ENCODE results near the gene LYPD6B. TPM values are rescaled to one million over a fixed set of nuclear protein-coding genes. Genes with fewer than 3 reads are reported as not detected.

The LYPD6B gene, protein sequence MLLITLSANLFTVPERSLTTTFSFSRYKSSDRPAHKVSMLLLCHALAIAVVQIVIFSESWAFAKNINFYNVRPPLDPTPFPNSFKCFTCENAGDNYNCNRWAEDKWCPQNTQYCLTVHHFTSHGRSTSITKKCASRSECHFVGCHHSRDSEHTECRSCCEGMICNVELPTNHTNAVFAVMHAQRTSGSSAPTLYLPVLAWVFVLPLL
- total RNA-seq (1 to 10 TPM in 1 of 5 experiments, under 1 TPM in 1, not detected in 3; 0.37 to 1.7 TPM), polyA plus RNA-seq (not detected), total RNA-seq (not detected)

GRCh38 chr2:149038442-149039212 is at the start of gene LYPD6B:
TSS of gene LYPD6B (plus strand) at chr2:149038699. CDS start at chr2:149130949, 92,250 bp downstream.
- DNase-seq (no peak), ATAC-seq (peak; percentile 56)
- Histone ChIP-seq H3K4me3 (ENCODE audit: low read length) (no peak within 1 kb of the TSS), H3K9me3 (ENCODE audit: control insufficient read depth in 2 of 3, low read length in 3 of 3) (no peaks in the 10 kb centered on the region), H3K36me3 (ENCODE audit: control insufficient read depth in 2 of 3, insufficient read depth in 3 of 3, low read length in 3 of 3) (no peaks in the 10 kb centered on the region), H3K27ac (ENCODE audit: low read depth, low read length) (no peak within 1 kb of the TSS), H3K27me3 (ENCODE audit: control insufficient read depth in 2 of 2, insufficient read depth in 2 of 2, low read length in 2 of 2) (peaks cover 0 to 5% of the 10 kb centered on the region in 2 donors), H3K4me1 (ENCODE audit: control insufficient read depth in 2 of 2, insufficient read depth in 2 of 2, low read length in 2 of 2) (no peaks in the 10 kb centered on the region)
- Mint-ChIP-seq H3K27ac (no peak within 1 kb of the TSS), H3K4me3 (peak within 1 kb of the TSS in 7 of 10 donors; percentile 9 to 71 (median 55)), H3K4me1 (peaks cover 0 to 10% (median 0%) of the 10 kb centered on the region in 7 donors), H3K27me3 (peaks cover 49 to 69% (median 64%) of the 10 kb centered on the region in 5 donors), H3K36me3 (no peaks in the 10 kb centered on the region), H3K9me3 (peaks cover 0 to 5% (median 0%) of the 10 kb centered on the region in 11 donors)
- intact Hi-C loops (cut with micrococcal nuclease) = no loop called here
- CTCF ChIA-PET = no interaction called here
- POLR2A ChIA-PET = no interaction called here

GRCh38 chr2:148989882-148990493 is 48.5 kb upstream of the LYPD6B start:
- ATAC-seq = peak; percentile 86
- no peak overlapping the region for H3K27ac Mint-ChIP-seq
- Histone ChIP-seq H3K27ac (ENCODE audit: low read depth, low read length) (no peak overlapping the region), H3K9me3 (ENCODE audit: control insufficient read depth in 2 of 3, low read length in 3 of 3) (no peaks in the 10 kb centered on the region), H3K36me3 (ENCODE audit: control insufficient read depth in 2 of 3, insufficient read depth in 3 of 3, low read length in 3 of 3) (no peaks in the 10 kb centered on the region), H3K27me3 (ENCODE audit: control insufficient read depth in 2 of 2, insufficient read depth in 2 of 2, low read length in 2 of 2) (no peaks in the 10 kb centered on the region), H3K4me3 (ENCODE audit: low read length) (no peak overlapping the region), H3K4me1 (ENCODE audit: control insufficient read depth in 2 of 2, insufficient read depth in 2 of 2, low read length in 2 of 2) (no peaks in the 10 kb centered on the region)
- peak in 8 of 9 donors; percentile 28 to 65 (median 56) for DNase-seq
- no peaks in the 10 kb centered on the region for H3K9me3 Mint-ChIP-seq
- H3K36me3 Mint-ChIP-seq = peaks cover 0 to 6% (median 1%) of the 10 kb centered on the region in 5 donors
- CTCF ChIA-PET = interaction anchor here (0.7 to 4.3 kb wide), 7 partner anchors 16 to 1057 kb away, joined by 3 to 16 read pairs (median 4); no protein-coding TSS in a partner anchor
- no peak overlapping the region for H3K4me3 Mint-ChIP-seq
- POLR2A ChIA-PET = no interaction called here
- no peaks in the 10 kb centered on the region for H3K27me3 Mint-ChIP-seq
- H3K4me1 Mint-ChIP-seq = peaks cover 0 to 4% (median 4%) of the 10 kb centered on the region in 7 donors
- intact Hi-C loops (cut with micrococcal nuclease) = loop anchor here (1.0 to 5.0 kb wide), 12 partner anchors 63 to 1053 kb away; partner anchors contain the start of genes EPC2 (in 1 of the 2), KIF5C (in 1 of the 2) and ORC4 (in 1 of the 2)

- H3K27ac ChIP-seq (ENCODE audit: low read depth, low read length) = no peak overlapping the region
- Mint-ChIP-seq H3K27me3 (no peaks in the 10 kb centered on the region), H3K36me3 (peaks cover 0 to 10% (median 5%) of the 10 kb centered on the region in 5 donors), H3K27ac (no peak overlapping the region), H3K4me3 (no peak overlapping the region), H3K9me3 (no peaks in the 10 kb centered on the region), H3K4me1 (peaks cover 0 to 4% (median 4%) of the 10 kb centered on the region in 7 donors)
- intact Hi-C loops (cut with micrococcal nuclease) = loop anchor here (1.0 kb wide), 9 partner anchors 64 to 1054 kb away; partner anchors contain the start of genes EPC2 (in 1 of the 2) and ORC4 (in 1 of the 2)
- H3K4me1 ChIP-seq (ENCODE audit: control insufficient read depth in 2 of 2, insufficient read depth in 2 of 2, low read length in 2 of 2) = no peaks in the 10 kb centered on the region
- DNase-seq = no peak
- H3K36me3 ChIP-seq (ENCODE audit: control insufficient read depth in 2 of 3, insufficient read depth in 3 of 3, low read length in 3 of 3) = no peaks in the 10 kb centered on the region
- no peak for ATAC-seq
- H3K9me3 ChIP-seq (ENCODE audit: control insufficient read depth in 2 of 3, low read length in 3 of 3) = no peaks in the 10 kb centered on the region
- ChIA-PET CTCF (interaction anchor here (1.1 to 4.3 kb wide), 5 partner anchors 9 to 1055 kb away, joined by 3 to 16 read pairs (median 9); no protein-coding TSS in a partner anchor), POLR2A (no interaction called here)
- H3K4me3 ChIP-seq (ENCODE audit: low read length) = no peak overlapping the region
- no peaks in the 10 kb centered on the region for H3K27me3 ChIP-seq (ENCODE audit: control insufficient read depth in 2 of 2, insufficient read depth in 2 of 2, low read length in 2 of 2)
Observed at GRCh38 chr2:148990968-148991367, 47.5 kb upstream of the LYPD6B start.

DNA sequence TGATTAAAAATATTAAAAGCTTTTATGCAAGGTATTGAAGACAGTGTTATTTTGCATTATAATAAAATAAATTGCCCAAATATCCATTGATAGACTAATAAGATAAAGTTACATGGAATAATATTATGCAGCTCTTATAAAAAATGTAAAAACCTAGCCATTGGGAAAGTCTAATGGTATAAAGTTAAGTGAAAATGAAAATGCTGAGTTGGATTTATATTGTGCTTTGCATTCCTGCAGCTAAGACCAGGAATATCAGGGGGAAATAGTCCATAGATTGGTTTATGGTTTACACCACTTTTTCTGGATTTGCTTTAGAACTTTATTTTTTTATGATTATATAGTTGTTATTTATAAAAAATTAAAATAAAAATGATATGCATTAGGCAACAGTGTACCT is 46.1 kb upstream of the LYPD6B start:
- H3K27ac Mint-ChIP-seq = no peak overlapping the region
- no peak overlapping the region for H3K27ac ChIP-seq (ENCODE audit: low read depth, low read length)
- H3K27me3 ChIP-seq (ENCODE audit: control insufficient read depth in 2 of 2, insufficient read depth in 2 of 2, low read length in 2 of 2) = no peaks in the 10 kb centered on the region
- peaks cover 0 to 4% (median 4%) of the 10 kb centered on the region in 7 donors for H3K4me1 Mint-ChIP-seq
- no peak overlapping the region for H3K4me3 ChIP-seq (ENCODE audit: low read length)
- no peaks in the 10 kb centered on the region for H3K36me3 ChIP-seq (ENCODE audit: control insufficient read depth in 2 of 3, insufficient read depth in 3 of 3, low read length in 3 of 3)
- no peaks in the 10 kb centered on the region for H3K9me3 Mint-ChIP-seq
- CTCF ChIA-PET = interaction anchor here (1.5 to 4.3 kb wide), 2 partner anchors 65 to 1003 kb away, joined by 6 to 16 read pairs; no protein-coding TSS in a partner anchor
- H3K4me3 Mint-ChIP-seq = no peak overlapping the region
- no peaks in the 10 kb centered on the region for H3K9me3 ChIP-seq (ENCODE audit: control insufficient read depth in 2 of 3, low read length in 3 of 3)
- no peaks in the 10 kb centered on the region for H3K27me3 Mint-ChIP-seq
- peaks cover 0 to 10% (median 5%) of the 10 kb centered on the region in 5 donors for H3K36me3 Mint-ChIP-seq
- POLR2A ChIA-PET = no interaction called here
- no peak for DNase-seq
- no peaks in the 10 kb centered on the region for H3K4me1 ChIP-seq (ENCODE audit: control insufficient read depth in 2 of 2, insufficient read depth in 2 of 2, low read length in 2 of 2)
- intact Hi-C loops (cut with micrococcal nuclease) = no loop called here
- ATAC-seq = no peak

- DNase-seq = no peak
- H3K27me3 ChIP-seq (ENCODE audit: control insufficient read depth in 2 of 2, insufficient read depth in 2 of 2, low read length in 2 of 2) = no peaks in the 10 kb centered on the region
- Mint-ChIP-seq H3K27me3 (no peaks in the 10 kb centered on the region), H3K27ac (no peak overlapping the region), H3K36me3 (peaks cover 0 to 11% (median 6%) of the 10 kb centered on the region in 5 donors), H3K9me3 (no peaks in the 10 kb centered on the region), H3K4me3 (no peak overlapping the region), H3K4me1 (peaks cover 0 to 4% (median 4%) of the 10 kb centered on the region in 7 donors)
- H3K4me3 ChIP-seq (ENCODE audit: low read length) = no peak overlapping the region
- intact Hi-C loops (cut with micrococcal nuclease) = no loop called here
- CTCF ChIA-PET = interaction anchor here (4.3 kb wide), 1 partner anchor 1004 kb away, joined by 16 read pairs; no protein-coding TSS in a partner anchor
- H3K36me3 ChIP-seq (ENCODE audit: control insufficient read depth in 2 of 3, insufficient read depth in 3 of 3, low read length in 3 of 3) = no peaks in the 10 kb centered on the region
- POLR2A ChIA-PET = no interaction called here
- H3K27ac ChIP-seq (ENCODE audit: low read depth, low read length) = no peak overlapping the region
- no peaks in the 10 kb centered on the region for H3K4me1 ChIP-seq (ENCODE audit: control insufficient read depth in 2 of 2, insufficient read depth in 2 of 2, low read length in 2 of 2)
- H3K9me3 ChIP-seq (ENCODE audit: control insufficient read depth in 2 of 3, low read length in 3 of 3) = no peaks in the 10 kb centered on the region
- no peak for ATAC-seq
Observed at GRCh38 chr2:148993351-148993750, 45.1 kb upstream of the LYPD6B start.

DNA sequence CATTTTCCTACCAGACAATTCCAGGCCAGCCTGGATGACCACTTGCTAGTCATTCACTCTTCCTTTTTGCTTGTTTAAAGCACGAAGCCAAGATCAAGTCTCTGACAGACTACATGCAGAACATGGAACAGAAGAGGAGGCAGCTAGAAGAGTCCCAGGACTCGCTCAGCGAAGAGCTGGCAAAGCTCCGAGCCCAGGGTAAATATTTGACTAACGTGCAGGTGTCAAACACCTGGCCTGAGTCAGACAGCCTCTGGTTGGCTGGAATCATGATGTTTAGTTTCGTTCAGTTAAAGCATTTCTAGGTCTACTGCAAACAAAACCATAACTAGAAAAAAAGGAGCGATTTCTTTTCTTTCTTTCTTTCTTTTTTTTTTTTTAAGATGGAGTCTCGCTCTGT is 44.2 kb upstream of the LYPD6B start:
- H3K4me1 ChIP-seq (ENCODE audit: control insufficient read depth in 2 of 2, insufficient read depth in 2 of 2, low read length in 2 of 2) = no peaks in the 10 kb centered on the region
- no peak overlapping the region for H3K27ac ChIP-seq (ENCODE audit: low read depth, low read length)
- ChIA-PET POLR2A (no interaction called here), CTCF (no interaction called here)
- H3K27me3 ChIP-seq (ENCODE audit: control insufficient read depth in 2 of 2, insufficient read depth in 2 of 2, low read length in 2 of 2) = no peaks in the 10 kb centered on the region
- no peaks in the 10 kb centered on the region for H3K27me3 Mint-ChIP-seq
- no peak overlapping the region for H3K4me3 ChIP-seq (ENCODE audit: low read length)
- intact Hi-C loops (cut with micrococcal nuclease) = no loop called here
- H3K9me3 ChIP-seq (ENCODE audit: control insufficient read depth in 2 of 3, low read length in 3 of 3) = no peaks in the 10 kb centered on the region
- H3K36me3 ChIP-seq (ENCODE audit: control insufficient read depth in 2 of 3, insufficient read depth in 3 of 3, low read length in 3 of 3) = no peaks in the 10 kb centered on the region
- no peak overlapping the region for H3K27ac Mint-ChIP-seq
- no peaks in the 10 kb centered on the region for H3K9me3 Mint-ChIP-seq
- H3K36me3 Mint-ChIP-seq = peaks cover 0 to 11% (median 6%) of the 10 kb centered on the region in 5 donors
- DNase-seq = no peak
- no peak overlapping the region for H3K4me3 Mint-ChIP-seq
- peaks cover 0 to 4% (median 4%) of the 10 kb centered on the region in 7 donors for H3K4me1 Mint-ChIP-seq
- ATAC-seq = no peak
